ENCODE results near the gene HNRNPCL2.
"Not testable (repeated sequence)": the region's sequence is repeated elsewhere in the genome, so short reads cannot be mapped to it uniquely, and the experiment has no call there.

HNRNPCL2 gene

GRCh38 chr1:13116754-13117153 lies at the start of gene HNRNPCL2:
TSS of gene HNRNPCL2 (minus strand) at chr1:13116854. CDS start at chr1:13116400, 454 bp downstream.
- DNase-seq: not testable (repeated sequence)

DNA sequence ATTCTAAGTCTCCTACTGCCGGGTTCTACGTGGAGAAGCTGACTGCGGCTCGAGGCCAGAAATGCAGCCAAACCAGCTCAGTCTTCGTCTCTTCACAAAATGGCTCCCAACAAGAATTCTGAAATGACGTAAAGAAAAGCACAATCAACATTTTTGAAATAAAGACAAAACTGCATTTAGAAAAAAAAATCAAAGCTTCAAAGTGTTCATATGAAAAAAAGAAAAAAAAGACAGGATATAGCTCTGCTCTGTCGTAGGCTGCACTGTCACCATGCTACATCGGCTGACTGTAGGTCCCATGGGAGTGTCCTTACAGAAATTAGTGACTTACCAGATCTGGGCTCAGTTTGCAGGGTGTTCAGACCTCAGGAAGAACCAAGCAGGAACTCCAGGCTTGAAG lies 48.9 kb upstream of the HNRNPCL2 start, which contains the start of gene HNRNPCL4:
TSS of gene HNRNPCL4 (minus strand) at position 101 of the 400 bp plus-strand sequence. CDS start 164 bp downstream, outside the sequence.
- DNase-seq: not testable (repeated sequence)

GRCh38 chr1:13155909-13156308 lies 39.3 kb upstream of the HNRNPCL2 start, which contains the start of gene PRAMEF26:
TSS of gene PRAMEF26 (minus strand) at chr1:13156009. CDS start at chr1:13153095, 2,914 bp downstream.
- DNase-seq: not testable (repeated sequence)

- DNase-seq: not testable (repeated sequence)
Observed at GRCh38 chr1:13070474-13070873, 46.2 kb downstream of the HNRNPCL2 start, which contains the start of gene PRAMEF25. TSS of gene PRAMEF25 (plus strand) at chr1:13070774. CDS start at chr1:13073694, 2,920 bp downstream.

Measured in SHP77 treated with DMSO at 0.1 percent for 48 hours (cell line).